PC-9 (cell line): Measurements from ENCODE around the gene ACSS2.

Experiments
- CTCF ChIP-seq: fragments of 200-600 bp; sonication (generic); conservative IDR thresholded peaks from 2 replicates; pipeline ENCODE4 v1.6.1; 2017; ENCODE audit warnings: mixed run types, antibody characterized with exemption, mild to moderate bottlenecking, moderate library complexity
- EZH2 ChIP-seq: fragments of 200-600 bp; sonication (generic); IDR thresholded peaks from 2 replicates; pipeline ENCODE4 v1.8.0; 2017; ENCODE audit warnings: antibody characterized with exemption, low read depth

GRCh38 chr20:34938466-34939163 lies 62.2 kb downstream of the ACSS2 start:
- TF ChIP-seq CTCF, result no peak
- TF ChIP-seq EZH2, result no peak
